ENCODE results near the gene PRXL2B.

Gene PRXL2B

DNA sequence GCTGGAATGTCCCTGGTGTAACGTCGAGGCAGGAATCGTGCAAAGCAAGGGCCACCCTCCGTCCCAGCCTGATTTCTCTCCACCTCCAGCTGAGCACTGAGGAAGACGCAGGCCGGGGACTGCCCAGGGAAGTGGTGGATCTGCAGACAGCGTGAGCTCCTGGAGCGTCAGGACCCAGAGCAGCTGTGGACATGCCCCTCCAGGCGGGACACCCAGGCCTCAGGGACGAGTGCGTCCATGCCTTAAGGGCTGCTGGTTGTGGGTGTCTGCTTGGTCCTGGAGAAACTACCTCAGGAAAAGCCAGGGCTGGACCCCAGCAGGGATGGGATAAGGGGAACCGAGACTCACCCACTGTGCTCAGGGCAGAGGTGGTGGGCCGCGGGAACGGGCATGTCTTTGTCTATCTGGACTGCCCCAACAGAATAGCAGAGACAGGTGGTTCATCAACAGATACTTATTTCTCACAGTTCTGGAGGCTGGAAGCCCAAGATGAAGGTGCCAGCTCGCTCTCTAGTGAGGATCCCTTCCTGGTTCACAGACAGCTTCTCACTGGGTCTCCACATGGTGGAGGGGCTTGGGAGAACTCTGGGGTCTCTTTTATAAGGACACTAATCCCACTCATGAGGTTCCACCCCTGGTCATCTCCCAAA is 52.0 kb downstream of the PRXL2B start:
- no peak for DNase-seq

DNA sequence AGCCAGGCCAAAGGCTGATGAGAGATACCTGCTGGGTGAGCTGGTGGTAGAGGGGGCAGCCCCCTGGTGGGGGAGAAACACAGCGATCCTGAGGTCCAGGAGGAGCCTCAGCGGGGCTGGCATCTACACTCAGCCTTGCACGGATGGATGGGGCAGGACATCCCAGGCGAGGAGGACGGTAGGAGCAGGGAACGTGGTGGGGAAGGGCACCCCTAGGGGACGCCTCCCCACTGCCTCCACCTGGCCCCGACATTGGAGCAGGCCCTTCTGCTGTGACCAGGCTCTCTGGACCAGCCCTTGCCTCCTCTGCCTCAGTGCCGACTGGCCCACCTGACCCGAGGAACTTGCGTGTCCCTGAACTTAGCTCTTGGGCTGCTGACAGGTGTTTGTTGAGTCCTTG is 52.6 kb downstream of the PRXL2B start:
- DNase-seq: no peak

DNA sequence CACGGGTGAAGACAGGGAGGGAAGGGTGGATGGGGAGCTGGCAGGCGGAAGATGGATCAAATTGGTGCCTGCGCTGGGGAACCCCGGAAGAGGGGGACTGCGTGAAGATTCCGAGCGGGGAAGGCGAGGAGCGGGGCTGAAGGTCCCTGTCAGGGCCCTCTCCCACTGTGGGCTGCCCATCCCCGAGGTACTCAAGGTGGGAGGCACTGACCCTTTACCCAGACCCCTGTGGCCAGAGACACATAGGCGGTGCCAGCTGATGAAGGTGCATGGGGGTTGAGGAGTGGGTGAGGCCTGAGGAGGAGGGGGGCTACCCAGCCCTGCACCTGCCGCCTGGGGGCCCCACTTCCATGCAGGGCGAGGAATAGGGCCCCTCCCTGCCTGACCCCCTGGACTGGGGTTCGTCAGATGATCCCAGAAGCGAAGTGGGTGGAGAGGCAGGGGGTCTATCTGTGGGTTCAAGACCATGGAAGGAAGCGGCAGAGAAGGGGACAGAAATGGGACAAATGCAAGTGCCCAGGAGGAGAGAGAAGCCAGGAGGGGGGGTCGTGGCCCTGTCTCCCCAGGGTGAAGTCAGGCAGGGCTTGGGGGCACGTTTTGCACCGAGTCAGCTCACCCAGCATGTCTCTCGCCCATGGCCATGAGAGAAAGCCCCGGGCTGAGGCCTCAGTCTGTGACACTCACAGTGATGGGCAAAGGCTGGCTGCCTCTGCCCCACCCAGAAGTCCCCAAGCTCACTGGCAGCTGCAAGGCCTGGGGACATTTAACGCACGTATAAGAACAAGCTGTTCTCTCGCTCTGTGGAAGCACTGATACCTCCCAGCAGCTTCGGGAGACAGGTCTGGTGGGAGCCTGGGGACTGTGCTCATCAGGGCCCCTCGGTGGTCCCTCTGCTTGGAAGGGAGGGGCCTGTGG is 53.3 kb downstream of the PRXL2B start:
- no peak for DNase-seq

DNA sequence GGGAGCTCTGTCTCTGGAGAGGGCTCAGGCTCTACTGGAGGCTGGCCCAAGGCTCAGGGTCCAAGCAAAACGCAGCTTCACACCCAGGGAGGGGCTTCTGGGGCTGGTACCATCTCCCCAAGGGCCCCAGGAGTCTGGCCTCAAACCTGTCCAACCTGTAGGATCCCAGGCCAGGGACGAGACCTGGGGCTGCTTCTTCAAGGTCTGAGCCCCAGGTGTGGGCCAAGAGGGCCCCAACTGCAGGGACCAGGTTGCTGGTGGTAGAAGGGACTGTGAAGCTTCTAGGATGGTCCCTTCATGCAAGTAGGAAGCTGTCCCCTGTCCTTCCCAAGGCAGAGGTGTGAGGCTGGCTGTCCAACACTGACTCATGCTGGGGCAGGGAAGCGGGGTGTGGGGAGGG is 54.0 kb downstream of the PRXL2B start:
- DNase-seq: no peak
